Thymus (tissue), 11 donors: ENCODE results near the gene UBXN7. TPM values are rescaled to one million over a fixed set of nuclear protein-coding genes. Genes with fewer than 3 reads are reported as not detected.
"Not testable (repeated sequence)": the region's sequence is repeated elsewhere in the genome, so short reads cannot be mapped to it uniquely, and the experiment has no call there.

Experiments
- DNase-seq, 9 donors: peaks; one replicate each; pipeline ENCODE4 v3.0.0-alpha.2; 2013; ENCODE audit warnings: low spot score in 9 of 9, low read depth in 6 of 9, missing footprints in 1 of 9
- H3K27ac ChIP-seq, 2 donors: one replicate each; pipeline ENCODE4 v1.5.1; 2013; ENCODE audit warnings: control low read depth in 1 of 2, low read depth in 1 of 2, low read length in 1 of 2, mild to moderate bottlenecking in 1 of 2, moderate library complexity in 1 of 2
- H3K27me3 ChIP-seq, 2 donors: one replicate each; pipeline ENCODE4 v1.5.1; 2013; ENCODE audit warnings: low read length in 1 of 2; ENCODE audit not compliant: control insufficient read depth in 2 of 2, insufficient read depth in 1 of 2
- H3K36me3 ChIP-seq, 2 donors: one replicate each; pipeline ENCODE4 v1.5.1; 2013; ENCODE audit warnings: low read length in 1 of 2, mild to moderate bottlenecking in 1 of 2, moderate library complexity in 1 of 2; ENCODE audit not compliant: control insufficient read depth in 2 of 2, insufficient read depth in 2 of 2
- H3K4me1 ChIP-seq, 2 donors: one replicate each; pipeline ENCODE4 v1.5.1; 2013; ENCODE audit warnings: low read length in 2 of 2; ENCODE audit not compliant: control insufficient read depth in 2 of 2, insufficient read depth in 2 of 2
- H3K4me3 ChIP-seq, 2 donors: one replicate each; pipeline ENCODE4 v1.5.1; 2013; ENCODE audit warnings: low read length in 2 of 2, control low read depth in 1 of 2, mild to moderate bottlenecking in 1 of 2
- H3K9me3 ChIP-seq, 2 donors: one replicate each; pipeline ENCODE4 v1.5.1; 2013; ENCODE audit warnings: low read length in 1 of 2, mild to moderate bottlenecking in 1 of 2; ENCODE audit not compliant: control insufficient read depth in 2 of 2, insufficient read depth in 1 of 2
- WGBS: extraction: QIAGEN DNeasy Blood & Tissue Kit; methylation state at CpG from one replicate; pipeline ENCODE4 v1.1.7; 2013; 5-methylcytosine and 5-hydroxymethylcytosine counted together
- polyA plus RNA-seq: library from polyadenylated mRNA; stranded (reverse); fragments of 200-250 nt; gene quantifications from one replicate; pipeline ENCODE4 v1.2.3, GENCODE V29; 2013
- total RNA-seq: library from RNA; stranded (reverse); fragments of 120-200 nt; gene quantifications from one replicate; pipeline ENCODE4 v1.2.4, GENCODE V29; 2013
- donor health status: healthy.

Gene UBXN7
- total and polyA plus RNA-seq, 2 donors, result 10.9 to 20.7 TPM

- H3K27ac ChIP-seq, result no peak overlapping the region
- no peak overlapping the region for H3K4me3 ChIP-seq
Measured at GRCh38 chr3:196408565-196409300, 23.5 kb downstream of the UBXN7 start.

DNA sequence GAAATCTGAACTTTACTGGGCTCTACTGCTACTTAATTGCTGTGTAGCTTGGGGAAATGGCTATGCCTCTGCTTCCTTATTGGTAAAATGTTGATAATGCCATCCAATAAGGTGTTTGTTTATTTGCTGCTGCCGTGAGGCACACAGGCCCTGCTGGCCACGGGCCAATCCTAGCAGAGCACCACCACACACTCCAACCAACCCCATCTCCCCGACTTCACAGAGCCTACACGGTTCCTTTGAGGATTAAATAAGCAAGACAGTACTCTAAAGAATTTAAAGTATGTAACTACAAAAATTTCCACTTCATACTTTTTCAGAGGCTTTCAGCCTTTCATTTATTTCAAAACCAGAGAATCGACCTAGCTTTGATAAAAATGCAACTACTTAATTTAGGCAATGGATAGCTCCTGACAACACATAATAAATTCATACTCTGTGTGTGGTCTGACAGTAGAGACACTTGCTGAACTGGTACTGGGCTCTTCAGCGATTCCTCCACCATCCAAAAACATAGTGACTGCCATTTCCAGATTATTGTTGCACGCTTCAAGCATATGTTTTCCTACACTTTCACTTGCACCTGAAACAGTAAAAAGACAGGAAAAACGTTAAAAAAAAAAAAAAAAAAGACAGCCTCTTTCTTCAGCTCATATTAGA is 25.3 kb downstream of the UBXN7 start:
- H3K4me3 ChIP-seq, result no peak overlapping the region
- WGBS, result 95% methylated on average over 8 of the region's 8 CpGs
- no peak overlapping the region for H3K27ac ChIP-seq
- no peaks in the 10 kb centered on the region for H3K9me3 ChIP-seq
- DNase-seq, result no peak
- no peaks in the 10 kb centered on the region for H3K27me3 ChIP-seq
- peaks cover 6% of the 10 kb centered on the region in 2 donors for H3K4me1 ChIP-seq
- H3K36me3 ChIP-seq, result peaks cover 9 to 36% of the 10 kb centered on the region in 2 donors

More at GRCh38 chr3:196408565-196409300, 23.5 kb downstream of the UBXN7 start:
- DNase-seq, result no peak
- Histone ChIP-seq H3K27me3 (no peaks in the 10 kb centered on the region), H3K9me3 (no peaks in the 10 kb centered on the region), H3K36me3 (peaks cover 9 to 22% of the 10 kb centered on the region in 2 donors), H3K4me1 (peaks cover 6% of the 10 kb centered on the region in 2 donors)
- WGBS, result over 99% methylated on average over 4 of the region's 4 CpGs

DNA sequence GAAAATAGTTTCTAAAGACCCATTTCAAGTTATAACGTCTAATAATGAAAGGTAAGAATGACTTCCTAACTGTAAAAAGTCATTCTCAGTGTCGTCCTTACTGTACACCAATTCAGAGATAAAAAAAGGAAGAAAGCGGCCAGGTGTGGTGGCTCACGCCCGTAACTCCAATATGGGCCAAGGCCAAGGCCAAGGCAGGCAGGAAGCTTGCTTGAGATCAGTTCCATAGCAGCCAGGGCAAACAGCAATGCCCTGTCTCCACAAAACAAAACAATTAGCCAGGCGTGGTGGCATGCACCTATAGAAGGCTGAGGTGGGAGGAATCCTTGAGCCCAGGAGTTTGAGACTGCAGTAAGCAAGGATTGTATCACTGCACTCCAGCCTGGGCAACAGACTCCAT is 31.9 kb downstream of the UBXN7 start:
- Histone ChIP-seq H3K4me3 (no peak overlapping the region), H3K9me3 (no peaks in the 10 kb centered on the region), H3K27ac (no peak overlapping the region), H3K4me1 (no peaks in the 10 kb centered on the region), H3K27me3 (no peaks in the 10 kb centered on the region), H3K36me3 (peaks cover 38 to 76% of the 10 kb centered on the region in 2 donors)
- DNase-seq, result no peak
- WGBS, result 98% methylated on average over 6 of the region's 6 CpGs

DNA sequence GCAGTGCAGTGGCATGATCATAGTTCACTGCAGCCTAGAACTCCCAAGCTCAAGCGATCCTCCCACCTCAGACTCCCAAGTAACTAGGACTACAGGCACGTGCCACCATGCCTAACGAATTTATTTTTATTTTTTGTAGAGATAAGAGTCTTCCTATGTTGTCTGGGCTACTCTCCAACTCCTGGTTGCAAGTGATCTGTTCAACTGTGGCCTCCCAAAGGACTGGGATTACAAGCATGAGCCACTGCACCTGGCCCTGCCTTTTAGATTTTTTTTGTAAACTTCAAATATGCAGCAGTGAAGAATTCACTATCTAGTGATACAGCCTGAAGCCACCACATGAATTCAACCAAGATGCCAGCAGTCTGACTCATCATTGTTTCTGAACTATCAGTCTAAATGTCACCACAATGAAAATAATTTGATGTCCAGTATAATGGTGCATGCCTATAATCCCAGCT is 32.7 kb downstream of the UBXN7 start:
- H3K36me3 ChIP-seq, result peaks cover 36 to 69% of the 10 kb centered on the region in 2 donors

GRCh38 chr3:196398782-196399181 is 33.4 kb downstream of the UBXN7 start:
- H3K27me3 ChIP-seq, result no peaks in the 10 kb centered on the region
- no peaks in the 10 kb centered on the region for H3K9me3 ChIP-seq
- H3K4me3 ChIP-seq, result no peak overlapping the region
- DNase-seq, result no peak
- H3K36me3 ChIP-seq, result peaks cover 36 to 68% of the 10 kb centered on the region in 2 donors
- H3K27ac ChIP-seq, result no peak overlapping the region
- H3K4me1 ChIP-seq, result no peaks in the 10 kb centered on the region
- WGBS, result 96% methylated on average over 7 of the region's 7 CpGs

More for the DNA sequence above, 32.7 kb downstream of the UBXN7 start:
- Histone ChIP-seq H3K4me3 (no peak overlapping the region), H3K9me3 (no peaks in the 10 kb centered on the region), H3K27ac (no peak overlapping the region), H3K27me3 (no peaks in the 10 kb centered on the region), H3K4me1 (no peaks in the 10 kb centered on the region)
- WGBS, result 95% methylated on average over 3 of the region's 3 CpGs
- DNase-seq, result no peak

DNA sequence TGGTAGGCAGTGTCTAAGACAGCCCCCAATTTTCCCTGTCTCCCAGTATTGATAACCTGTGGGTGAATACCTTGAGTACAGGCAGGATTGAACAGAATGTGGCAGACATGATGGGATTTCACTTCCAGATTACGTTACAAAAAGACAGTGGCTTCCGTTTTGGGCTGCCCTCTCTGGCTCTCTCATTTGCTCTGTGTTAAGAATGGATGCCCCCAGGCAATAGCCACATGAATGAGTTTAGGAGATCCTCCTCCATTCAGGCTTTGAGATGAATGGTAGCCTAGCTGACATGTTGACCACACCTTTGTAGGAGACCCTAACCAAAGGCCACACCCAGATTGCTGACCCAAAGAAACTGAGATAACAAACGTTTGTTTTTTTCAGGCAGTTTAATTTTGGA is 34.3 kb downstream of the UBXN7 start:
- Histone ChIP-seq H3K27me3 (no peaks in the 10 kb centered on the region), H3K4me1 (no peaks in the 10 kb centered on the region), H3K9me3 (no peaks in the 10 kb centered on the region), H3K27ac (no peak overlapping the region), H3K4me3 (no peak overlapping the region), H3K36me3 (peaks cover 36 to 66% of the 10 kb centered on the region in 2 donors)
- WGBS, result 96% methylated on average over 3 of the region's 3 CpGs
- DNase-seq, result no peak

DNA sequence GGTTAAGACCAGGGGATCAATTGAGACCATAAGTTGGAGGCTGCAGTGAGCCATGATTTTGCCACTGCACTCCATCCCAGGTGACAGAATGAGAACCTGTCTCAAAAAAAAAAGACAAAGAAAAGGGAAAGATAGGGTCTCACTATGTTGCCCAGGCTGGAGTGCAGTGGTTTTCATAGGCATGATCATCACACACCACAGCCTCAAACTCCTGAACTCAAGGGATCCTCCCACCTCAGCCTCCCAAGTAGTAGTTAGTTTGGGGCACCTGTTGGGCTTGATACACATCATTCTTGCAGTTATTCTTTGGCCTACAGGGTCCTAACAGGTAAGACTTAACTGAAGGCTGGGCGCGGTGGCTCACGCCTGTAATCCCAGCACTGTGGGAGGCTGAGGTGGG is 42.1 kb downstream of the UBXN7 start:
- Histone ChIP-seq H3K36me3 (peaks cover 38 to 44% of the 10 kb centered on the region in 2 donors), H3K4me3 (no peak overlapping the region), H3K4me1 (no peaks in the 10 kb centered on the region), H3K9me3 (peaks cover 0 to 10% of the 10 kb centered on the region in 2 donors), H3K27ac (no peak overlapping the region), H3K27me3 (no peaks in the 10 kb centered on the region)
- WGBS, result 99% methylated on average over 3 of the region's 3 CpGs
- no peak for DNase-seq

GRCh38 chr3:196388956-196389355 is 43.3 kb downstream of the UBXN7 start:
- Histone ChIP-seq H3K9me3 (peaks cover 0 to 11% of the 10 kb centered on the region in 2 donors), H3K27ac (no peak overlapping the region)
- 96% methylated on average over 3 of the region's 3 CpGs for WGBS

DNA sequence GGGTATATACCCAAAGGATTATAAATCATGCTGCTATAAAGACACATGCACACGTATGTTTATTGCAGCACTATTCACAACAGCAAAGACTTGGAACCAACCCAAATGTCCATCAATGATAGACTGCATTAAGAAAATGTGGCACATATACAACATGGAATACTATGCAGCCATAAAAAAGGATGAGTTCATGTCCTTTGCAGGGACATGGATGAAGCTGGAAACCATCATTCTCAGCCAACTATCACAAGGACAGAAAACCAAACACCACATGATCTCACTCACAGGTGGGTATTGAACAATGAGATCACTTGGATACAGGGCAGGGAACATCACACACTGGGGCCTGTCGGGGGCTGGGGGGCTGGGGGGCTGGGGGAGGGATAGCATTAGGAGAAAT is 44.3 kb downstream of the UBXN7 start:
- 98% methylated on average over 2 of the region's 2 CpGs for WGBS
- not testable (repeated sequence) for H3K4me1 ChIP-seq, DNase-seq, H3K27ac ChIP-seq, H3K4me3 ChIP-seq, H3K27me3 ChIP-seq
- Histone ChIP-seq H3K36me3 (peaks cover 38 to 41% of the 10 kb centered on the region in 2 donors), H3K9me3 (peaks cover 0 to 11% of the 10 kb centered on the region in 2 donors)

More at GRCh38 chr3:196388956-196389355, 43.3 kb downstream of the UBXN7 start:
- peaks cover 38 to 44% of the 10 kb centered on the region in 2 donors for H3K36me3 ChIP-seq
- no peak overlapping the region for H3K4me3 ChIP-seq
- H3K4me1 ChIP-seq, result no peaks in the 10 kb centered on the region
- no peaks in the 10 kb centered on the region for H3K27me3 ChIP-seq
- DNase-seq, result no peak
